Activated T-helper 1 cell treated with anti-CD3 and anti-CD28 coated beads, Interleukin-2, amount 50 U/mL, for 16 hours (primary cell): ENCODE data around the gene GNAL.
A peak's percentile ranks its signal among the peaks of the same experiment; 100 is the strongest.
"Not testable (repeated sequence)": the region's sequence is repeated elsewhere in the genome, so short reads cannot be mapped to it uniquely, and the experiment has no call there.

Experiments used
- DNase-seq, 2 donors: peaks; one replicate each; pipeline ENCODE4 v3.0.0-alpha.2; 2020; ENCODE audit warnings: low read depth in 1 of 2, low spot score in 1 of 2

GNAL gene

DNA sequence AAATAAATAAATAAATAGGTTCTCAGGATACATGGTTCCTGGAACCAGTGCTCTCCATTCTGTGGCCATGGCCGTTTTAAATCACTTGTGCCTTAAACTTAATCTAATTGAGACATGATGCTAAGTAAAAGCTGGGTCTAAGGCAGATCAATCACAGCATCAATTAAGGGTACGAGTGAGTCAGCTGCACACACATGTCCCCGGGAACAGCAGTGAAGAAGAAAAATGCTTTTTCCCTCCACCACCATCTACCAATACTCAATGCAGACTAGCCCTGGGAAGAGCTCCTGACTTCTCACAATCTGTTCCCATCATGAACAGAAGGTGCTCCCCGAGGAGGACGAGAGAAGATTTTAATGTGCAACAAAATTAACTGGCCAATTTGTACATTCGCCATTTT is 155.4 kb downstream of the GNAL start:
- no peak for DNase-seq

DNA sequence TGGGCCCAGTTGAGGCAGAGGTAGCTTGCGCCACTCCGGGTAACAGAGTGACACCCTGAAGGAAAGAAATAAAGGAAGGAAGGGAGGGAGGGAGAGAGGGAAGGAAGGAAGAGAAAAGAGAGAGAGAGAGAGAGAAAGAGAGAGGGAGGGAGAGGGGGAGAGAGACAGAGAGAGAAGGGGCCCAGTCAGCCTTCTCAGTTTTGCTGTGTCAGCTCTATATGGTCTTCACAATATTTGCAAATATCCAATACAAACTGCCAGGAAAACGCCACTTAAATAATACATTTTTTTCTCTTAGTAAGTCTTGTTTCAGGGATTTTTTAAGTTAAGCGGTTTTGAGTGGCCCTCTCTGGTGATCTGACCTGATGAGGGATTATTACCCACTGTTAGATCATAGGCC is 156.6 kb downstream of the GNAL start:
- no peak for DNase-seq

DNA sequence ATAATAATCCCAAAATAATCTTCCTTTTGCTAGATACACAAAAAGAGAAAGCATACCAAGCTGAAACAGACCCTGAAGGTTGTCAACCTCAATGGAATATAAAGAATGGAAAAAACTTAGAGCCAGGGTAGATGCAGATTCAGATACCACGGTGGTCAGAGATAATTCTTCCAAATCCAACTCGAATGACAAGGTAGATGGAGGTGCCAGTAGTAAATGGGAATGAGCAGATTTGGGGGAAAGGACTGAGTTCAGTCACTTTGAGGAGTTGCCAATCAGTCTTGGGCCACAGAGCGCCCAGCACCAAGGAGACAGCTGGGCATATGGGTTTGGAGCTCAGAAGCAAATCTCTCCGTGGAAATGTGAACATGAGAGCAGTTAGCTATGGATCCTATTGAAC is 158.7 kb downstream of the GNAL start:
- no peak for DNase-seq

DNA sequence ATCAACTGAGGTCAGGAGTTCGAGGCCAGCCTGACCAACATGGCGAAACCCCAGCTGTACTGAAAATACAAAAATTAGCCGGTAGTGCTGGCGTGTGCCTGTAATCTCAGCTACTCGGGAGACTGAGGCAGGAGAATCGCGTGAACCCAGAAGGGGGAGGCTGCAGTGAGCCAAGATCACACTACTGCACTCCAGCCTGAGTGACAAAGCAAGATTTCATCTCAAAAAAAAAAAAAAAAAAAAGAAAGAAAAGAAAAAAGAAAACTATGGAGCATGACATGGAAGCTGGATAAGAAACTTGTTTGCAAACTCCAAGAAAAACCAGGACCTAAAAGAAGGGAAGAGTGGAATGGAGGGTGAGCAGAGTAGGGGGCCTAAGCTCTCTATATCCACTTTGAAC is 160.2 kb downstream of the GNAL start:
- no peak for DNase-seq

DNA sequence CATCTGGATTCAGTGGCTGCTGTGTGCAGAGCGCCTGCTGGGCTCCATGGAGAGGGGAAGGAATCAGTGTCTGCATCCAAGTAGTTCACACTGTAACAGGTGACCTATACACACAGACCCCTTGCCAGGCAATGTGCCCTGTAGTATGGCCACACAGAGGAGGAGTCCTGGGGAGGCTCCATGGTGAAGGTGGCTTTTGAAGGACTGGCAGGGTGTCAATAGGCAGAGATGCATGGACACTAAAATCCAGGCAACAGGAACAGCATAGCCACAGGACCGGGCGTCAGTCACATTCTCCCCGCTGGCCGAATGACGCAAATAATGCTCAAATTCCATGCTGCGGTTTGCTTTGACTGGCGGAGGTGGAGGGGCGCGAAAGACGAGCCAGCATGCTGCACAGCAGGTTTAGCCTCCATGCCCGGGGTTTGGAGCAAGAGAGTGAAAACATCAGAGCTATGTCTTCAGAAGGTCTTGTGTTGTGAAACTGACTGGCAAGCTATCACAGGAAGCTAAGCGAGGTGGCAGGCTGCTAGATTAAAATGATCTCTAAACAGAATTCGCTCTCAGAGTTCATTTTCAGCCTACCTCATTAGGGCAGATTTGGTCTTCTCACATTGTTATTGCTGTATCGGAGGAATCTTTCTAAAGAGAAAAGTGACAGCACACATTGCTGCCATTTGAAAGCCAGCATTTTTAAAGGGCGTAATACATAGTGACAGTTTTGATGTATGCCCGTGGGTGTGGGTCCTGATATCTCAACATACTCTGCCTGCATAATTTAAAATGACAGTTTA is 161.0 kb downstream of the GNAL start:
- DNase-seq, result peak; percentile 26 to 37

DNA sequence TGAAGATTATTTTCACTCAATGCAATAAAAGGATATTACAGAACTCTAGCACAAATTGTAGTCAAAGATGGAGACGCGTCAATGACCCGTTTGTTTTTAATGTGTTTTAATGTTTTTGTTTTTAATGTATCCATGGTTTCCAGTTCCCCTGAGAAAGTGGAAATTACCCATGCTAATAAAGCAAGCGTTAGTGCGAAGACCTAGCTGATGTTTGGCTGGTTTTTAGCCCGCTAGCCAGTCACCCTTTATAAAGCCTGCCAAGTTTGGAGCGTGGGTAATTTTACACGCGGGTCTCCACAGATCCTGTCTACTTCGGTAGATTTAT is 161.7 kb downstream of the GNAL start:
- no peak for DNase-seq

DNA sequence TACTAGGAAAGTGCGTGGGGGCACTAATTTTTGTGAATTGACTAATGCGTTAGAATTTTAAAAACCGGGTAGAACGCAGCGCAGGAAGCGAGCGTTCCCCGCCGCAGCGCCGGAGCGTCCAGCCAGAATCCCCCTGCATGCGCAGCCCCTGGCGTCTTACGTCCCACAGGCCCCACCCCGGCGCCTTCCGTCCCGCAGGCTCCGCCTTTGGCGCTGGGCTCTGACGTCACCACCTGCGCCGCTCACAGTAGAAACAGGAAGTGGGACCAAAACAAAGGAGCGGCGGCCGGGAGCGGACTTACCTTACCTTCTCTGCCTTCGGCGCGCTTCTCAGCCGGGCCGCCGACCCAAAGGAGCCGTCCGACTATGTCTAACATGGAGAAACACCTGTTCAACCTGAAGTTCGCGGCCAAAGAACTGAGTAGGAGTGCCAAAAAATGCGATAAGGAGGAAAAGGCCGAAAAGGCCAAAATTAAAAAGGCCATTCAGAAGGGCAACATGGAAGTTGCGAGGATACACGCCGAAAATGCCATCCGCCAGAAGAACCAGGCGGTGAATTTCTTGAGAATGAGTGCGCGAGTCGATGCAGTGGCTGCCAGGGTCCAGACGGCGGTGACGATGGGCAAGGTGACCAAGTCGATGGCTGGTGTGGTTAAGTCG is 162.2 kb downstream of the GNAL start, which contains the start of gene CHMP1B:
TSS of gene CHMP1B (plus strand) at position 268 of the 660 bp plus-strand sequence. CDS start at position 367, 99 bp downstream.
- DNase-seq, result peak; percentile 95 to 96

DNA sequence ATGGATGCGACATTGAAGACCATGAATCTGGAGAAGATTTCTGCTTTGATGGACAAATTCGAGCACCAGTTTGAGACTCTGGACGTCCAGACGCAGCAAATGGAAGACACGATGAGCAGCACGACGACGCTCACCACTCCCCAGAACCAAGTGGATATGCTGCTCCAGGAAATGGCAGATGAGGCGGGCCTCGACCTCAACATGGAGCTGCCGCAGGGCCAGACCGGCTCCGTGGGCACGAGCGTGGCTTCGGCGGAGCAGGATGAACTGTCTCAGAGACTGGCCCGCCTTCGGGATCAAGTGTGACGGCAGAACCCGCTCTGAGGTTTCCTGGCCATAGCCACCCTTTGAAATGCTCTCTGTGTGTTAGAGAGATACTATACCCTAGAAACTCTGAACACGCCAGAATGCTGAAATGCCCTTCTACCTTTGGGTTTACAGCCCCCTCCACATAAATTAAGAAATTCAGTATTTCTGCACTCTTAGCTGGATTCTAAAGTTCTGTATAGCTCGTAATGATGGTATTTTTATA is 162.8 kb downstream of the GNAL start:
- peak; percentile 21 to 25 for DNase-seq

DNA sequence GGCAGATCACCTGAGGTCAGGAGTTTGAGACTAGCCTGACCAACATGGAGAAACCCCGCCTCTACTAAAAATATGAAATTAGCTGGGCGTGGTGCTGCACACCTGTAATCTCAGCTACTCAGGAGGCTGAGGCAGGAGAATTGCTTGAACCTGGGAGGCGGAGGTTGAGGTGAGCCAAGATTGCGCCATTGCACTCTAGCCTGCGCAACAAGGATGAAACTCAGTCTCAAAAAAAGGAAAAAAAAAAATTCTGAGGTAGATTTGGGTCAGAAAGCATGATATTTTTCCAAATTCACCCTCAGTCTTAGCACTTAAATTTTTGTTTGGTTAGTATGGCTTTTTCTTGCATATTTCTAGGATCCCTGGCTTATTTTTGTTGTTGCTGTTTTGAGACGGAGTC is 165.5 kb downstream of the GNAL start:
- not testable (repeated sequence) for DNase-seq

DNA sequence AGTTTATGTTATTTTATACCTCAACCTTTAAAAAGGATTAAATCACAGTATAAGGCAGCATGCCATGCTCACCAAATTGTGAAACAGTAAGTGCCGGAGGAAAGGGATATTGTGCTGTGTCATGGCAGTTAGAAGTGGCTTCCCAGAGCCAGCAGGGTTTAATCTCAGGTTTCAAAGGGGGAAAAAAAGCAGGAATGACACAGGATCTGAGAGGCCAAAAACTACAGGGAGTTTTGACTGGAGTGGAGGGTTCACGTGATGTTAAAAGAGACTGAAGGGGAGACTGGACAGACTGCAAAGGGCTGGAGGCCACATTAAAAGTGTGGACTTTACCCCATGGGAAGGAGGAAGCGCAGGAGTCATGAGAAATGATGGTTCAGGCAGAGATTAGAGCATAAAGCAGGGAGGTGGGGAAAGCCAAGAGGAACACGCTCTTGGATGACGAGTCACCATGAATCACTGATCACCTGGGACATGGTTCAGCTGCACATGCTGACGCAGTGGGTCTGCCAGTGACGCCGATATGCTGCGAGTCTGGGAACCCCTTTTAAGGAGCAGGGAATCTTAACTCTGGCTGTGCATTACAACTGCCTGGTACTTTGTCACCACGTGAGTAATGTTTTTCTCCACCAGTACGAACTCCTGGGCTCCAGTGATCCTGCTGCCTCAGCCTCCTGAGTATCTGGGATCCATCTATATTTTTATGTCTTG is 168.3 kb downstream of the GNAL start:
- no peak for DNase-seq

DNA sequence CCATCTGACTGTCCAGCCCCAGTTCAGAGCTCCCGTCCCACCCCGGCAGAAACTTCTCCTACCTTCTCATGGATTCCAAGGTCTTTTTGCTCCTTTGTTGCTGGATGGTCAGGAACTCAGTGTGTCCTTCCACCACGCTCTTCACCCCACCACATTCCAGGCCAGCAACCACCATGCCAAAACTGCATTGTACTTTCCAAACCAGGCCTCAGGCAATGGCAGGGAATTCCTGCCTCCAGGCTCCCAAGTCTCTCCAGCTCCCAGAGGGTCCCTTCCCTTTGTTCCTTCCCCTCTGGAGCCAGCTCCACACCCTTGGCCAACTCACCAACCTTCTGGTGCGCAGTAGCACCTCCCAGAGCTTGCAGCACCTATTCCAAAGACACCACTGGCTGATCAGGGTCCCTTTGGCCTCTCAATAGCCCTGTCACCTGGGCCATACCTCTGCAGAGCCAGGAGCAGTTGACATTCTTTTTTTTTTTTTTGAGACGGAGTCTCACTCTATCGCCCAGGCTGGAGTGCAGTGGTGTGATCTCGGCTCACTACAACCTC is 170.3 kb downstream of the GNAL start:
- no peak for DNase-seq

DNA sequence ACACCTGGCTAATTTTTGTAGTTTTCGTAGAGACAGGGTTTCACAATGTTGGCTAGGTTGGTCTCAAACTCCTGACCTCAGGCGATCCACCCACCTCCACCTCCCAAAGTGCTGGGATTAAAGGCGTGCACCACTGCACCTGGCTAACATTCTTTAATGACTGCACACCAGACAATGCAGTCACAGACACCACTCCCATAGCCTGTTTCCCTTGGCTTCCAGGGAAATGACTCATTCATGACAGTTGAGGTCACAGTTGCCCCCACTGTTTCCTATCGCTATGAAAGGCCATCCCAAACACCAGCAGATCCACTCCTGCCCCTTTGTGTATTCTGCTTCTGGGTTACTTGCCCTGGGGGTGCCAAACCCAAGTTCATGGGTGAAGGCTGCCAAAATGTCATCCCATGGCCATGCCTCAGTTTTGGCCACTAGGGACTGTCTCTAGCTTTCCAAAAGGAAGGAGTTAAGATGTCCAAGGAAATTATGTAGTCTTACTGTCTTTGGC is 170.9 kb downstream of the GNAL start:
- DNase-seq, result no peak

DNA sequence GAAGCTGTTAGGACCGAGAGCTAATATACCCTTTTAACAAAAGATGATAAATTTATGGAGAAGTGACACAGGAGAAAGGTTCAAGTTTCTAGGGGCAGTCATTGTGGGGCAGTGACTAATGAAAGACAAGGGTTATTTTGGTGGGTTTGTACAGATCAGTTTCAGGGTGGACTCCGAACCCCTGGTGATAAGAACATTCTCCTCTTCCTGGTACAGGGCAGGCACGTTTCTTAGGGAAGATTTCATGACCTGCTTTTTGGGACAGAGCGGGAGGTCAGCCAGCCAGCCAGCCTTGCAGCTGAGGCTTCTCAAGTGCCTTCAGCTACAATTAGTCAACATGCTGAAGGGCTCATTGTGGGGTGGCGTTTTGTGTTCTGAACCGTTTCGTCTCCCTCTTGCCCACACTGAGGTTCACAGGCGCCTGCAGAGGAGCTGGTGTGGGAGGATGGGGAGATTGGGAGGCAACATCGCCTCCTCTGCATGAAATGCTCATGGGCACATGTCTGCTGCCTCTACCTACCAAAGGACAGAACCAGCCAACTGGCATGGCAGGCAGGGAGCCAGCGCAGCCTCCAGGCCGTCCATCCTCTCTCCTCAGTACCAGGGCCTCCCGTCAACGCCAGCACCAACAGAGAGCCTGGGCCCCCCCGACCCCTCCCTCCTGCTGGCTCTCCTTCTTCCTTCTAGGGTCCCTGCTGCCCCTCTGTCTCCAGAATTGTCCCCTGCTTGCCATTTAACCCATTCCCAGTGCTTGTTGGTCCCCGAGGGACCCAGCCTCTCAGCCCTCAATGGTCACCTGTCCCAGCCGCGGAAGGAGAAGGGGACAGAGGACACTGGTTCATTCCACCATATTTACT is 171.8 kb downstream of the GNAL start:
- DNase-seq, result no peak

DNA sequence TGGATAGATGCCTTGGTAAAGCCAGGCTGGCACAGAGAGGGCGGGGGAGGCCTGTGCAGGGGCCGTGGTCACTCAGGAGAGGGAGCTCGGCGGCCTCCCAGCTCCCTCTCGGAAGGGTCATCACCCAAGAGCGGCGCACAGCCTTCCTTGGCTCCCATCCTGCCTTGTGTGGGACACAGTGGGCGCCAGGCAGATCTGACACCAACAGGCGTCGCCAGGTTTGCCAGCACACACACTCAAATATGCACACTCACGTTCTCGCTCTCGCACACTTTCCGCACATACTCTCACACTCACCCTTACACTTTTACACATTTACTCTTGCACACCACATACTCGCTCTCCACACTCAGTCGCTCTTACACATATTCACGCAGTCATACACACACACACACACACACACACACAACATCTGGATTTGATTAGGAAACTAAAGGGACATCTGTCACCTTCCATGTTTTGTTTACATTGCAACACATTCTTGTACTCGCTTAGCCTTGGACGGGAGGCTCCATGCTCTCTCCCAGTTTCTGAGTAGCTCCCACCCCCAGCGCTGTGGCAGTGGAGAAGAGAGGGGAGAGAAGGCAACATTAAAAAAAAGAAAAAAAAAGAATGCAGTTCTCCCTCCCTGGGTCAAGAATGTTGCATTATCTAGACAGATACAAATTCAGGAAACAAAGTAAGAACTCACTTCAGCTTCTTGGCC is 172.7 kb downstream of the GNAL start:
- DNase-seq, result no peak

DNA sequence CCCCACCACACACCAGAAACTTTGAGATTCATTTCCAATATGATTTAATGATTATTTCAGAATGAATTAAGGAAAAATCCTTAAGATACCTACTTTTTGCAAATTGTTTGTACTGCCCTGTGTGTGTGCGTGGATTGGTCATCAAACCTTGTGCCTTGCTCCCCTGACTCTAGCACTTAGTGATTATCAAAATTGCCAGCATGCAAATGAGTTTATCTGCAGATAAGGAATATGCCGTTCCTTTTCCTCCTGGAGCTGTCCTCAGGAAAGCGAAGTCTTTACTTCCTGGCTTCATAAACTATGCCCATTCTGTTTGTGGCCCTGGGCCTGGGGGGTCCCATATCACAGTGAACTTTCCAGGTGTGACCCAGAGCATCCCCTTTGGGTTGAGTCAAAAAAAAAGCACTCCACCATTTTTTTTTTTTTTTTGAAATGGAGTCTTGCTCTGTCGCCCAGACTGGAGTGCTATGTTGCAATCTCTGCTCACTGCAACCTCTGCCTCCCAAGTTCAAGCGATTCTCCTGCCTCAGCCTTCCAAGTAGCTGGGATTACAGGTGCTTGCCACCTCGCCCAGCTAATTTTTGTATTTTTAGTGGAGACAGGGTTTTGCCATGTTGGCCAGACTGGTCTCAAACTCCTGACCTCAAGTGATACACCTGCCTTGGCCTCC is 173.5 kb downstream of the GNAL start:
- no peak for DNase-seq

DNA sequence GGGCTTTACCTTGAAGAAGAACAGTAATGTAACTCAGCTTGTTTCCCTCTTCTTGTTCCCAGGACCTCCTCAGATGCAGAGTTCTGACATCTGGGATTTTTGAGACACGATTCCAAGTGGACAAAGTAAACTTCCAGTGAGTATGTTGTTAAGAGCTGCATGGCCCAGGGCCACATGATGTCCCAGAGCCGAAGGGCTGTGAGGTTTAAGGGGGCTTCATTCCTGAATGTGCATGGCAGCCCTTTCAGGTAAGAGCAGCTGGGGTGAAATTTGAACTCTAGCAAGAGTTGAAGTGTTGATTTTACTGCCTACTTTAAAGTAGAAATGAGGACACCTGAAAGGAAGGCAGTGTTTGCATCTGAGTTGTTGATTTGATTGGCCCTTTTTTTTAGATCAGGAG is 175.4 kb downstream of the GNAL start:
- DNase-seq, result no peak

DNA sequence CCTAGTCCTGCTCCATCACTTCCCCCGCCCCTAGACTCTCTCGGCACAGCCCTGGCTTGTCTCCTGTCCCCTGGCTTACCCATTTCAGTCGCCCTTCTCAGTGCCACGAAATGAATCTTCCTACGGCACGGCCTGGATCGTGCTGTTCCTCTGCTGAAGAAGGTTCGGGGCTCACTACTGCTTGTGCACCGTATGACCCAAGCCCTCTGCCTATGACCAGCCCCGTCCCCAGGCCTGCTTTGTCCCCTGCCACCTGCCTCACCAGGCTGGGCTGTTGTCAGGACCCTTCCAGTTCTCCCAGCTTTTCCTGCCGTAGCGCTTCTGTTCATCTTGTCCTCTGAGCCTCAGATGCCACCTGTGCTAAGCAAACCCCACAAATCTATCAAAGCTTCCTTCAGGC is 176.0 kb downstream of the GNAL start:
- DNase-seq, result no peak

DNA sequence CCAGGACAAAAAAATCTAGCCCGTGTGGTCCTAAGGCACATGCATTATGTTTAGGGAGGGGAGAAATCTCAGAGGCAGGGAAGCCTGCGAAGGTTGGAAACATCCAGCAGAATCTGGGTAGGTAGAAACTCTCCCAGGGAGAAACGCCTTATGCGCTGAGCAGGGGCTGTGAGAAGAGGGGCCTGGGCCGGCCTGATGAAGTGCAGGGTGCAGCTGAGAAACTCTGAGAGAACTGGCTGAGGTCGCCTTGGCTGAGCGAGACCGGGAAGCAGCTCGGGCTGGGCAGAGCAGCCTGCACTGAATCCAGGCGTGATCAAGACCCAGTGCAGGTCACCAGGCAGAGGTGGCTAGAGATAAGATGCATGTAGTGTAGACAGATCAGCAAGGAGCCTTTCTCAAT is 177.3 kb downstream of the GNAL start:
- no peak for DNase-seq

DNA sequence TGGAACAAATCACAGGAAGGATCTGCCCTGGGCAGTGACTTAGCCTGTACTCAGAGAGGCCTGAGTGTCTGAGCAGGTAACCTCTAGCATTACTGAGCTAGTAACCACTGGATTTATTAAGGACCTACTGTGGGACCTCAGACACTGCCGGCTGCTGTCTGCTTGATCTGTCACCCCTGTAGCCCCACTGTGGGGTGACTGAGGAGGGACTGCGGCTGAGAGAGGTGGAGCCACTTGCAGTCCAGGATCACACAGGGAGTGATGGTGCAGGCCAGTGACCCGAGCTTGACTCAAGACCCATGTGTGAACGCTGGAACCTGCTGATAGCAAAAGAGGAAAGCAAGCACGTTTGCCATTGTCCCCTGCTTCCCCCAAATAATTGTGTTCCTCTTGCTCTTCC is 177.7 kb downstream of the GNAL start:
- DNase-seq, result no peak
